Activated T-cell treated with anti-CD3 and anti-CD28 coated beads, Interleukin-2, amount 50 U/mL, for 24 hours (primary cell): ENCODE data around the gene CFAP91.
"Not testable (repeated sequence)": the region's sequence is repeated elsewhere in the genome, so short reads cannot be mapped to it uniquely, and the experiment has no call there.

ENCODE experiments used
- DNase-seq: peaks from one replicate; pipeline ENCODE4 v3.0.0-alpha.2; 2020
- H3K27ac Mint-ChIP-seq: 2 replicates; pipeline ENCODE4 v1.8.0; 2020; ENCODE audit warnings: mild to moderate bottlenecking, mixed read lengths
- H3K27me3 Mint-ChIP-seq: 2 replicates; pipeline ENCODE4 v1.8.0; 2020; ENCODE audit warnings: mixed read lengths
- H3K36me3 Mint-ChIP-seq: 2 replicates; pipeline ENCODE4 v1.8.0; 2020; ENCODE audit warnings: low read depth, mixed read lengths
- H3K4me1 Mint-ChIP-seq: 2 replicates; pipeline ENCODE4 v1.8.0; 2020; ENCODE audit warnings: low read depth, mixed read lengths
- H3K4me3 Mint-ChIP-seq: 2 replicates; pipeline ENCODE4 v1.8.0; 2020; ENCODE audit warnings: mild to moderate bottlenecking, moderate library complexity, mixed read lengths
- H3K9me3 Mint-ChIP-seq: 2 replicates; pipeline ENCODE4 v1.8.0; 2020; ENCODE audit warnings: mixed read lengths

CFAP91 gene

DNA sequence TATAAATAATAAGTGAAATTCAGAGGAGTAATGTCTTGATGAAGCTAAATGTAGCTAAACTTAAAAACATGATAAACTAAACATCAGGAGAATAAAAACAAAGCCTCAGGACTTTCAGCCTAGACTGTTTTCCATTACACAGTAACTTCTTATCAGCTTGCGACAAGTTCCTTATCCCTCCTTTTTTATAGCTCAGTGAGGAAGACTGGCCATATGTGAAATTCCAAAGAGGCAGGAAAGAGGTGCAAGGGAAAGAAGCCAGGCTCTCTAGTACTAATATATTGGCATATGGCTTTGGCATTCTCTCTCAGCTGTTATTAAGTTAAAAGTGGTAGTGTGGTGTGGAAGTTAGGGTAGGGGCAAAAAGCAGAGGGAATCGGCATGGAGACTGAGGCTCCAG lies 30.0 kb upstream of the CFAP91 start:
- H3K9me3 Mint-ChIP-seq: no peaks in the 10 kb centered on the region
- peaks cover 55% of the 10 kb centered on the region for H3K4me1 Mint-ChIP-seq
- H3K27me3 Mint-ChIP-seq: no peaks in the 10 kb centered on the region
- H3K36me3 Mint-ChIP-seq: peaks cover 85% of the 10 kb centered on the region
- H3K4me3 Mint-ChIP-seq: no peak overlapping the region
- DNase-seq: no peak
- peak overlapping the region; percentile 77 for H3K27ac Mint-ChIP-seq

- Mint-ChIP-seq H3K9me3 (no peaks in the 10 kb centered on the region), H3K4me3 (no peak overlapping the region), H3K4me1 (peaks cover 56% of the 10 kb centered on the region), H3K27ac (peak overlapping the region; percentile 77), H3K36me3 (peaks cover 79% of the 10 kb centered on the region), H3K27me3 (no peaks in the 10 kb centered on the region)
- DNase-seq: no peak
Measured at GRCh38 chr3:119673875-119674274, 28.9 kb upstream of the CFAP91 start.

DNA sequence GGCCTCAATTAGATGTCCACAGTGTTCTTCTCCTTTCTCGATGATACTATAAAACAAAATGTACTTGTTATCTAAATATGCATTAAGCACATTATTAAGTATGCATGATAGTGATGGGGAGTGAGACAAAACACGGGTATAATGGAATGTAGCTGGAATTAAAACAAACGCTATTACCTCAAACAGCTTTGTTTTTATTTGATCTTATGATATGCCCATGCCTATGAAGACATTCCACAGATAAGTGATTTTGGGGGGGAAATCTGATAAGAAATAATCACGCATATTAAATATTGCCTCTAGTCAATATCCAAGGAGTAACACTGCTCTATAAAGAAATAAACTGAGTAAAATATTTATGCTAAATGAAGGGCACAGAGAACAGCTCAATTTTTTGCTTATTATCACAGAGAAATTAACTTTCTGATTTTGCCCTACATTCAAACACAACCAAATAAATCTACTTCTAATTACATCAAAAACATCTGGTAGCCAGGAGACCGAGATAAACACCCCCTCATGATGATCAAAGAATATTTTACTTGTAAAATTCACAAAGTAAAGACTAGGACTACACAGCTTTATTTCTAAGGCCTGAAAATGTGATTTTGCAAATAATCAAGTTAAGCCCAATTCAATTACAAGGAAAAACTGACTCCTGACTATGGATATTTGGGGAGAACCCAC lies 27.5 kb upstream of the CFAP91 start:
- H3K36me3 Mint-ChIP-seq: peaks cover 65% of the 10 kb centered on the region
- H3K27me3 Mint-ChIP-seq: no peaks in the 10 kb centered on the region
- peaks cover 50% of the 10 kb centered on the region for H3K4me1 Mint-ChIP-seq
- peak overlapping the region; percentile 94 for H3K4me3 Mint-ChIP-seq
- H3K27ac Mint-ChIP-seq: peak overlapping the region; percentile 98
- no peak for DNase-seq
- H3K9me3 Mint-ChIP-seq: no peaks in the 10 kb centered on the region

GRCh38 chr3:119676020-119676419 lies 26.8 kb upstream of the CFAP91 start:
- H3K27ac Mint-ChIP-seq: peak overlapping the region; percentile 98
- peaks cover 47% of the 10 kb centered on the region for H3K4me1 Mint-ChIP-seq
- peaks cover 59% of the 10 kb centered on the region for H3K36me3 Mint-ChIP-seq
- H3K4me3 Mint-ChIP-seq: peak overlapping the region; percentile 94
- DNase-seq: no peak
- H3K27me3 Mint-ChIP-seq: no peaks in the 10 kb centered on the region
- H3K9me3 Mint-ChIP-seq: no peaks in the 10 kb centered on the region

GRCh38 chr3:119676771-119677640 lies 25.8 kb upstream of the CFAP91 start, which contains the start of gene COX17:
COX17 (minus strand) TSS chr3:119677406; CDS start chr3:119677310, 96 bp downstream.
- Mint-ChIP-seq H3K9me3 (no peaks in the 10 kb centered on the region), H3K36me3 (peaks cover 49% of the 10 kb centered on the region), H3K27me3 (no peaks in the 10 kb centered on the region), H3K4me1 (peaks cover 39% of the 10 kb centered on the region), H3K27ac (peak within 1 kb of the TSS; percentile 98), H3K4me3 (peak within 1 kb of the TSS; percentile 94)
- DNase-seq: peak; percentile 92

GRCh38 chr3:119677641-119677934 lies 25.2 kb upstream of the CFAP91 start:
- H3K27me3 Mint-ChIP-seq: no peaks in the 10 kb centered on the region
- no peaks in the 10 kb centered on the region for H3K9me3 Mint-ChIP-seq
- H3K4me3 Mint-ChIP-seq: peak overlapping the region; percentile 94
- DNase-seq: no peak
- peaks cover 36% of the 10 kb centered on the region for H3K4me1 Mint-ChIP-seq
- peak overlapping the region; percentile 98 for H3K27ac Mint-ChIP-seq
- peaks cover 43% of the 10 kb centered on the region for H3K36me3 Mint-ChIP-seq

DNA sequence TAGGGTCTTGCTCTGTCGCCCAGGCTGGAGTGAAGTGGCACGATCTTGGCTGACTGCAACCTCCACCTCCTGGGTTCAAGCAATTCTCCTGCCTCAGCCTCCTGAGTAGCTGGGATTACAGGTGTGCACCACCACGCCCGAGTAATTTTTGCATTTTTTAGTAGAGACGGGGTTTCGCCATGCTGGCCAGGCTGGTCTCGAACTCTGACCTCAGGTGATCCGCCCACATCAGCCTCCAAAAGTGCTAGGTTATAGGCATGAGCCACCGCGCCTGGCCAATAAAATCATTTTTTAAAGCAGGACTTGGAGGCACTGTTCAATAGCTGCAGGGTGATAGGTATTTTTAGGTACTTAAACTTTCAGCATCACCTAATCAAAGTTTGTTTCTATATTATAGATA lies 24.6 kb upstream of the CFAP91 start:
- not testable (repeated sequence) for H3K27ac Mint-ChIP-seq, H3K4me3 Mint-ChIP-seq, H3K9me3 Mint-ChIP-seq, DNase-seq, H3K27me3 Mint-ChIP-seq
- peaks cover 37% of the 10 kb centered on the region for H3K36me3 Mint-ChIP-seq
- peaks cover 30% of the 10 kb centered on the region for H3K4me1 Mint-ChIP-seq

DNA sequence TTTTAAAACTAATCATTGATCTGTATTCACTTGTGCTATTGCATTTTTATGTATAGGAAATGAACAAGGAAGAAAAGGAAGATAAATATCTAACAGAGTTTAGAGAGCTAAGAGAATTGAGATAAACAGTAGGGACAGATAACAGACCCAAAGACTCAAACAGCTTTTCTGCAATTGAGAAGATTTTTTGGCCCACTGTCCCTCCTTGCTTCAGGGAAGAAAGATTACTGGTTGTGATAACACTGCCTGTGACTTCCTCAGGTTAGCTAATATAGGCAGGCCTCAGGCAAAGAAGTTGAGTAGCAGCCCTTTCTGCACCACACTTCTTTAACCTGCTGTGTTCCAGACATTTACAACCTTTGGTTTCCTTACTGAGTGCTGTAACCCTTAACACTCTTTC lies 22.9 kb upstream of the CFAP91 start:
- H3K4me3 Mint-ChIP-seq: no peak overlapping the region
- H3K27ac Mint-ChIP-seq: no peak overlapping the region
- no peaks in the 10 kb centered on the region for H3K27me3 Mint-ChIP-seq
- peaks cover 20% of the 10 kb centered on the region for H3K36me3 Mint-ChIP-seq
- no peaks in the 10 kb centered on the region for H3K9me3 Mint-ChIP-seq
- no peak for DNase-seq
- peaks cover 25% of the 10 kb centered on the region for H3K4me1 Mint-ChIP-seq

- H3K9me3 Mint-ChIP-seq: no peaks in the 10 kb centered on the region
- DNase-seq: no peak
Measured at GRCh38 chr3:119681279-119681678, 21.5 kb upstream of the CFAP91 start.

GRCh38 chr3:119683421-119683820 lies 19.4 kb upstream of the CFAP91 start:
- Mint-ChIP-seq H3K36me3 (no peaks in the 10 kb centered on the region), H3K9me3 (no peaks in the 10 kb centered on the region), H3K27ac (no peak overlapping the region), H3K4me3 (no peak overlapping the region), H3K4me1 (no peaks in the 10 kb centered on the region), H3K27me3 (peaks cover 9% of the 10 kb centered on the region)
- DNase-seq: no peak

More at GRCh38 chr3:119681279-119681678, 21.5 kb upstream of the CFAP91 start:
- Mint-ChIP-seq H3K36me3 (peaks cover 8% of the 10 kb centered on the region), H3K27ac (no peak overlapping the region), H3K4me1 (peaks cover 11% of the 10 kb centered on the region), H3K27me3 (no peaks in the 10 kb centered on the region), H3K4me3 (no peak overlapping the region)

DNA sequence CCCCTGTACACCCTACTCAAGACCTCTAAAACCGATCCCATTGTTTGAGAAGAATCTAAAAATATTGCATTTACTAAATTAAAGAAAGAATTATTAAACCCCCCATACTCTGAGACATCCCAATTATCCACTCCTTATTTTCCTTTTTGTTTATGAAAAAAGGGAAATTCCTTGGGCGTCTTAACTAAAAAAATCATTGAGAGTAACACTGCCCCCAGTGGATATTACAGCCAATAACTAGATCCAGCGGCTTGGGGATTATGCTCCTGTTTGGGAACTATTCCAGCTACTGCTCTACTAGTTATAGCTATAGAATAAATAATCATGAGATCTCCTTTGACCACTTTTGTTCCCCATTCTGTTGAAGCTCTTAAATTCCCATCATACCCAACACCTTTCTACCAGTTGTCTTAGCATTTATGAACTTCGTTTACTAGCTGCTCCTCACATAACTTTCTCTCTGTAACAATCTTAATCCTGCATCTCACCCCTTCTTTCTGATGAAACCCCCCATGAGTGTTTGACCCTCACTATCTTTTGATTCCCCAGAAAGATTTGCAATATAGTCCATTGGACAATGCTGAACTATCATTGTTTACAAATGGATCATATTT lies 12.7 kb upstream of the CFAP91 start:
- Mint-ChIP-seq H3K9me3 (no peaks in the 10 kb centered on the region), H3K27ac (no peak overlapping the region), H3K27me3 (peaks cover 9% of the 10 kb centered on the region), H3K4me3 (no peak overlapping the region), H3K4me1 (no peaks in the 10 kb centered on the region), H3K36me3 (no peaks in the 10 kb centered on the region)
- no peak for DNase-seq

GRCh38 chr3:119695480-119695879 lies 7.3 kb upstream of the CFAP91 start:
- Mint-ChIP-seq H3K4me3 (no peak overlapping the region), H3K27me3 (no peaks in the 10 kb centered on the region), H3K27ac (no peak overlapping the region), H3K4me1 (peaks cover 15% of the 10 kb centered on the region), H3K36me3 (no peaks in the 10 kb centered on the region), H3K9me3 (peaks cover 3% of the 10 kb centered on the region)
- no peak for DNase-seq

GRCh38 chr3:119697394-119697793 lies 5.4 kb upstream of the CFAP91 start:
- H3K9me3 Mint-ChIP-seq: peaks cover 10% of the 10 kb centered on the region
- peaks cover 32% of the 10 kb centered on the region for H3K4me1 Mint-ChIP-seq
- DNase-seq: no peak
- H3K36me3 Mint-ChIP-seq: peaks cover 5% of the 10 kb centered on the region
- H3K27me3 Mint-ChIP-seq: no peaks in the 10 kb centered on the region
- H3K27ac Mint-ChIP-seq: no peak overlapping the region
- no peak overlapping the region for H3K4me3 Mint-ChIP-seq

GRCh38 chr3:119700269-119700919 lies 2.4 kb upstream of the CFAP91 start:
- Mint-ChIP-seq H3K27ac (peak overlapping the region; percentile 92), H3K9me3 (peaks cover 10% of the 10 kb centered on the region), H3K27me3 (peaks cover 11% of the 10 kb centered on the region), H3K4me3 (peak overlapping the region; percentile 8), H3K4me1 (peaks cover 46% of the 10 kb centered on the region), H3K36me3 (peaks cover 5% of the 10 kb centered on the region)
- DNase-seq: peak; percentile 31
